ENCODE measurements around the gene SPRY4. TPM values are rescaled to one million over a fixed set of nuclear protein-coding genes. Genes with fewer than 3 reads are reported as not detected.

Gene SPRY4
- total and polyA plus RNA-seq, 4 donors = 2.7 to 9.6 (median 4.9) TPM

GRCh38 chr5:142326480-142326938, 1.7 kb upstream of the SPRY4 start:
- H3K4me1 ChIP-seq (ENCODE audit: control insufficient read depth in 4 of 4, insufficient read depth in 4 of 4, low read length in 3 of 4) = peaks cover 9 to 29% (median 17%) of the 10 kb centered on the region in 4 donors
- no peak overlapping the region for H3K9ac ChIP-seq (ENCODE audit: low read depth in 1 of 2, low read length in 2 of 2)
- H3K4me3 ChIP-seq (ENCODE audit: low read depth in 1 of 3, low read length in 3 of 3) = no peak overlapping the region
- H3K27me3 ChIP-seq (ENCODE audit: control insufficient read depth in 4 of 4, insufficient read depth in 4 of 4, low read length in 3 of 4) = peaks cover 0 to 2% (median 0%) of the 10 kb centered on the region in 4 donors
- no peaks in the 10 kb centered on the region for H3K36me3 ChIP-seq (ENCODE audit: control insufficient read depth in 4 of 4, insufficient read depth in 3 of 4, low read depth in 1 of 4, low read length in 3 of 4)
- TF ChIP-seq FOXA2 (IDR thresholded peaks at IDR 0.05) (no peak), RAD21 (IDR thresholded peaks at IDR 0.05) (no peak), REST (IDR thresholded peaks at IDR 0.05) (no peak), GABPA (IDR thresholded peaks at IDR 0.05 in 1 of 2, conservative IDR thresholded peaks at IDR 0.05 in 1 of 2) (no peak), ATF3 (IDR thresholded peaks at IDR 0.05) (no peak), SP1 (IDR thresholded peaks at IDR 0.05) (no peak), ZBTB33 (IDR thresholded peaks at IDR 0.05) (no peak)
- 72% methylated on average over 8 of the region's 8 CpGs for WGBS
- H3K9me3 ChIP-seq (ENCODE audit: control insufficient read depth in 4 of 4, low read length in 3 of 4) = no peaks in the 10 kb centered on the region
- peak overlapping the region in 1 of 2 donors; percentile 65 for H3K27ac ChIP-seq (ENCODE audit: low read depth in 1 of 2, low read length in 2 of 2)
- no peak for DNase-seq (ENCODE audit: low spot score)

GRCh38 chr5:142325725-142326479, 1.1 kb upstream of the SPRY4 start:
- Histone ChIP-seq H3K27me3 (ENCODE audit: control insufficient read depth in 4 of 4, insufficient read depth in 4 of 4, low read length in 3 of 4) (peaks cover 0 to 2% (median 0%) of the 10 kb centered on the region in 4 donors), H3K27ac (ENCODE audit: low read depth in 1 of 2, low read length in 2 of 2) (peak overlapping the region; percentile 64 to 65), H3K4me3 (ENCODE audit: low read depth in 1 of 3, low read length in 3 of 3) (peak overlapping the region in 1 of 3 donors; percentile 78), H3K9me3 (ENCODE audit: control insufficient read depth in 4 of 4, low read length in 3 of 4) (no peaks in the 10 kb centered on the region), H3K4me1 (ENCODE audit: control insufficient read depth in 4 of 4, insufficient read depth in 4 of 4, low read length in 3 of 4) (peaks cover 13 to 34% (median 24%) of the 10 kb centered on the region in 4 donors), H3K9ac (ENCODE audit: low read depth in 1 of 2, low read length in 2 of 2) (no peak overlapping the region), H3K36me3 (ENCODE audit: control insufficient read depth in 4 of 4, insufficient read depth in 3 of 4, low read depth in 1 of 4, low read length in 3 of 4) (no peaks in the 10 kb centered on the region)
- DNase-seq (ENCODE audit: low spot score) = peak; percentile 47
- TF ChIP-seq NR2F2 (IDR thresholded peaks at IDR 0.05) = no peak
- TF ChIP-seq FOXA2 (IDR thresholded peaks at IDR 0.05) = no peak
- TF ChIP-seq JUND (IDR thresholded peaks at IDR 0.05) = no peak
- TF ChIP-seq RXRA (IDR thresholded peaks at IDR 0.05) = no peak
- TF ChIP-seq FOXA1 (IDR thresholded peaks at IDR 0.05) = no peak
- no peak for TF ChIP-seq TAF1 (conservative IDR thresholded peaks at IDR 0.05)
- TF ChIP-seq CTCF (IDR thresholded peaks at IDR 0.05; ENCODE audit: low read depth, low read length, missing input control) = no peak
- TF ChIP-seq MAX (IDR thresholded peaks at IDR 0.05) = no peak
- no peak for TF ChIP-seq ZBTB33 (IDR thresholded peaks at IDR 0.05)
- TF ChIP-seq HNF4G (IDR thresholded peaks at IDR 0.05) = no peak
- no peak for TF ChIP-seq EGR1 (IDR thresholded peaks at IDR 0.05; ENCODE audit: low read depth in 2 of 2)
- TF ChIP-seq RAD21 (IDR thresholded peaks at IDR 0.05) = no peak
- TF ChIP-seq YY1 (IDR thresholded peaks at IDR 0.05) = no peak
- TF ChIP-seq GABPA (IDR thresholded peaks at IDR 0.05 in 1 of 2, conservative IDR thresholded peaks at IDR 0.05 in 1 of 2) = no peak
- TF ChIP-seq HNF4A (conservative IDR thresholded peaks at IDR 0.05) = no peak
- no peak for TF ChIP-seq SP1 (IDR thresholded peaks at IDR 0.05)
- no peak for TF ChIP-seq ATF3 (IDR thresholded peaks at IDR 0.05)
- 27% methylated on average over 44 of the region's 44 CpGs for WGBS

Measured in liver (tissue), 9 donors.